Retinal pigment epithelial cell (primary cell): ENCODE measurements around the gene CALML5.

Source experiments
- DNase-seq: peaks from one replicate; pipeline ENCODE4 v3.0.0-alpha.2; 2010; ENCODE audit warnings: low read depth
- H3K4me3 ChIP-seq: 2 replicates; pipeline ENCODE4 v1.5.1; 2011; ENCODE audit warnings: mild to moderate bottlenecking, low read length, control low read depth, moderate library complexity
- TF ChIP-seq, protein P1 (sequence below): conservative IDR thresholded peaks from 2 replicates; pipeline ENCODE4 v1.5.1; 2011; ENCODE audit warnings: low read depth, low read length, control low read depth, inconsistent platforms

CALML5 gene

GRCh38 chr10:5449823-5450222, 49.5 kb downstream of the CALML5 start:
- DNase-seq = no peak
- H3K4me3 ChIP-seq = peak overlapping the region; percentile 81
- TF ChIP-seq, protein P1, sequence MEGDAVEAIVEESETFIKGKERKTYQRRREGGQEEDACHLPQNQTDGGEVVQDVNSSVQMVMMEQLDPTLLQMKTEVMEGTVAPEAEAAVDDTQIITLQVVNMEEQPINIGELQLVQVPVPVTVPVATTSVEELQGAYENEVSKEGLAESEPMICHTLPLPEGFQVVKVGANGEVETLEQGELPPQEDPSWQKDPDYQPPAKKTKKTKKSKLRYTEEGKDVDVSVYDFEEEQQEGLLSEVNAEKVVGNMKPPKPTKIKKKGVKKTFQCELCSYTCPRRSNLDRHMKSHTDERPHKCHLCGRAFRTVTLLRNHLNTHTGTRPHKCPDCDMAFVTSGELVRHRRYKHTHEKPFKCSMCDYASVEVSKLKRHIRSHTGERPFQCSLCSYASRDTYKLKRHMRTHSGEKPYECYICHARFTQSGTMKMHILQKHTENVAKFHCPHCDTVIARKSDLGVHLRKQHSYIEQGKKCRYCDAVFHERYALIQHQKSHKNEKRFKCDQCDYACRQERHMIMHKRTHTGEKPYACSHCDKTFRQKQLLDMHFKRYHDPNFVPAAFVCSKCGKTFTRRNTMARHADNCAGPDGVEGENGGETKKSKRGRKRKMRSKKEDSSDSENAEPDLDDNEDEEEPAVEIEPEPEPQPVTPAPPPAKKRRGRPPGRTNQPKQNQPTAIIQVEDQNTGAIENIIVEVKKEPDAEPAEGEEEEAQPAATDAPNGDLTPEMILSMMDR = no peak

DNA sequence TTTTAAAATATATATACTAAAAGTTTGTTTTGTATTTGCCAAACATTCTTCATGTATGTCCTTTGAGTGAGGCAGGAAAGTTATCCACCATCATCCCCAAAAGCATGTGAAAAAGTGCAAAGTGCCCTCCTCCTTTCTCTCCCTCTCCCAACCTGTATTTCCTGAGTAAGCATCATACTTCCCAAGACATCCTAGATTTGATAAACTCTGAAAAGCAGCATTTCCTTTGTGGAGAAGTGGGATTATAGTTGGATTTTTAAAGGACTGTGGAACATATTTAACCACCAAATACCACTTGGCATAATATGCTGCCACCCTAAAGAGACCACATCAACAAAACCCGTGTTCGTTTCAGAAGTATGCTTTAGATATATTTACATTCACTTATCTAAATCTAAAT, 50.1 kb downstream of the CALML5 start:
- TF ChIP-seq, protein P1 = no peak
- H3K4me3 ChIP-seq = peak overlapping the region; percentile 81
- DNase-seq = no peak
